Hepatocyte (in vitro differentiated cells): ENCODE data around the gene ACOT12.

Source experiments
- CTCF ChIP-seq: fragments of 200-600 bp; sonication (generic); IDR thresholded peaks from 2 replicates; pipeline ENCODE4 v1.5.1; 2016; ENCODE audit warnings: antibody characterized with exemption, mild to moderate bottlenecking; ENCODE audit not compliant: poor library complexity
- EZH2 ChIP-seq: fragments of 200-600 bp; sonication (generic); IDR thresholded peaks from 2 replicates; pipeline ENCODE4 v1.6.1; 2016; ENCODE audit warnings: antibody characterized with exemption, mild to moderate bottlenecking, borderline replicate concordance
- EZH2phosphoT487 ChIP-seq: fragments of 200-600 bp; sonication (generic); IDR thresholded peaks from one replicate; pipeline ENCODE4 v1.6.1; 2018; ENCODE audit warnings: antibody characterized with exemption, mild to moderate bottlenecking, low read depth, moderate library complexity; ENCODE audit not compliant: unreplicated experiment, severe bottlenecking

- TF ChIP-seq CTCF, result no peak
- TF ChIP-seq EZH2phosphoT487, result no peak
- no peak for TF ChIP-seq EZH2
These were observed 80.2 kb downstream of the ACOT12 start for GRCh38 chr5:81313686-81314085.
